ENCODE results near the gene DPP7.
"Not testable (repeated sequence)": the region's sequence is repeated elsewhere in the genome, so short reads cannot be mapped to it uniquely, and the experiment has no call there.

Gene DPP7

DNA sequence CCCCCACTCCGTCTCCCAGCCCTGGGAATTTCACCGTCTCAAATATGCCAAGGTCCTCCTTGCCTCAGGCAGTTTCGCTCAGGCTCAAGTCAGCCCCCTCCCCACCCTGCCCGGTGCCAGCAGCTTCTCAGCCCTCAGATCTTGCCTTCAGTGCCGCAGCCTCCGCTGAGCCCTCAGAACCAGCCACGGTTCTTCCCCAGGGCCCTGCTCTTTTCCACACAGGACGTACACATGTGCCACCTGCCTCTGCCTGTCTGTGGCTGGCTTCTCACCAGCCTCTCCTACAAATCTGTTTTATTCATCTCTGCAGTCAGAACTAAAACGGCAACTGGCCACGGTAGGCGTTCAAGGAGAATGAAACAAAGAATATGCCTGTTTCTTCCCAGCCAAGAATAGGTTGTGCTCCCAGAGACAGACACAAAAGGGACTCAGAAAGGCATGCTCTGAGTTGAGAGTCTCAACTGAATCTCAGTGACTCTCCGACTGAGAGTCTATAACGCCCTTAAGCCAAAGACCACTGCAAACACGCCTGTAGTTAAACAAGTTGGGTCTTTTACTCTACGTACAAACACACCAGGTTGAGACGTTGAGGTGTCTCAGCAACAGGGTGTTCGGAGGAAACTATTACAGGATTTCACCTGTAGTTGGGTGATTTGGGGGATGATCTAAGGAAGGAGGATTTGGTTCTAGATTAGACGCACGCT, 13.8 kb upstream of the DPP7 start:
- no peaks in the 10 kb centered on the region; the same call in 1 of the 2 replicates for H3K36me3 ChIP-seq
- TF ChIP-seq, protein P1, sequence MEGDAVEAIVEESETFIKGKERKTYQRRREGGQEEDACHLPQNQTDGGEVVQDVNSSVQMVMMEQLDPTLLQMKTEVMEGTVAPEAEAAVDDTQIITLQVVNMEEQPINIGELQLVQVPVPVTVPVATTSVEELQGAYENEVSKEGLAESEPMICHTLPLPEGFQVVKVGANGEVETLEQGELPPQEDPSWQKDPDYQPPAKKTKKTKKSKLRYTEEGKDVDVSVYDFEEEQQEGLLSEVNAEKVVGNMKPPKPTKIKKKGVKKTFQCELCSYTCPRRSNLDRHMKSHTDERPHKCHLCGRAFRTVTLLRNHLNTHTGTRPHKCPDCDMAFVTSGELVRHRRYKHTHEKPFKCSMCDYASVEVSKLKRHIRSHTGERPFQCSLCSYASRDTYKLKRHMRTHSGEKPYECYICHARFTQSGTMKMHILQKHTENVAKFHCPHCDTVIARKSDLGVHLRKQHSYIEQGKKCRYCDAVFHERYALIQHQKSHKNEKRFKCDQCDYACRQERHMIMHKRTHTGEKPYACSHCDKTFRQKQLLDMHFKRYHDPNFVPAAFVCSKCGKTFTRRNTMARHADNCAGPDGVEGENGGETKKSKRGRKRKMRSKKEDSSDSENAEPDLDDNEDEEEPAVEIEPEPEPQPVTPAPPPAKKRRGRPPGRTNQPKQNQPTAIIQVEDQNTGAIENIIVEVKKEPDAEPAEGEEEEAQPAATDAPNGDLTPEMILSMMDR (IDR thresholded peaks at IDR 0.05; ENCODE audit: low read depth, low read length), result no peak
- H3K27me3 ChIP-seq (ENCODE audit: insufficient read depth, low read depth, severe bottlenecking), result no peaks in the 10 kb centered on the region
- no peaks in the 10 kb centered on the region for H3K9me3 ChIP-seq (ENCODE audit: severe bottlenecking)
- no peak for DNase-seq
- H3K4me3 ChIP-seq (ENCODE audit: low read depth, low read length), result peak overlapping the region; percentile 90
- H3K27ac ChIP-seq, result peak overlapping the region; percentile 88

DNA sequence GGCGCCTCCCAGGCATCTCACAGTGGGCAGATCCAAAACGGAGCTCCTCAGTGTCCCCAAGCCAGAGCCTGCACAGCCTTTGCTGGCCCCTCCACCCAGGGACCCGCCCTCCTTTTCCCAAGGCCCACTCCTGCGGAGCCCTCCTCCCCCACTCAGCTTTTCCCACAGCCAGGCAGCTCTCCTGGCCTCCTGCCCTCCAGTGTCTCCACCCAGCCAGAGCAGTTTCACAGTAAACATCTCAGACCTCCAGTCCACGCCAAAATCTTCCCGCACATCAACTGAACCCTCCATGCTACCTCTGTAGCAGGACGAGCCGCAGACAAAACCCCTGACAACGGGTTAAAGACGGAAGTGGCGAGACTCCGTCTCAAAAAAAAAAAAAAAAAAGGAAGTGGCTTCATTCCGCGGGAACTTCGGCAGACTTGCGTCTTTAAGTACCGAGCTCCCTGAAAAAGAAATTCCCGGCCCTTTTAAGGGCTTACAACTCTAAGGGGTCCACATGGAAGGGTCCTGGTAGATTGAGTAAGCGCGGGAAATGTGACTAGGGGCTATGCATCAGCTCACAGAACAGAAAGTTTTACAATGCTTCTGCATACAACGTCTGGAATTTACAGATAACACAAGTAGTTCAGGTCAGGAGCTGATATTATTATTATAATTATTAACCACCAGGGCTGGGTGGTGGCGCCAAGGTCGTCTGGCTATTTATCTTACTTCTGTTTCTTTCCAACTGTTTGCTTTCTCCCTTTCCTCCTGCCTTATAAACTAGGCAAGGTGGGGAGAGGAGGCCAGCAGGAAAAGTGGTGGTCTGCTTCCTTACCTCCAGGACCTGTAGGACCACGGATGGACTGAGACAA, 13.0 kb upstream of the DPP7 start:
- H3K4me3 ChIP-seq (ENCODE audit: low read depth, low read length), result no peak overlapping the region
- no peaks in the 10 kb centered on the region for H3K27me3 ChIP-seq (ENCODE audit: insufficient read depth, low read depth, severe bottlenecking)
- H3K9me3 ChIP-seq (ENCODE audit: severe bottlenecking), result no peaks in the 10 kb centered on the region
- TF ChIP-seq, protein P1 (IDR thresholded peaks at IDR 0.05; ENCODE audit: low read depth, low read length), result no peak
- H3K27ac ChIP-seq, result no peak overlapping the region
- DNase-seq, result no peak
- no peaks in the 10 kb centered on the region; the same call in 1 of the 2 replicates for H3K36me3 ChIP-seq

DNA sequence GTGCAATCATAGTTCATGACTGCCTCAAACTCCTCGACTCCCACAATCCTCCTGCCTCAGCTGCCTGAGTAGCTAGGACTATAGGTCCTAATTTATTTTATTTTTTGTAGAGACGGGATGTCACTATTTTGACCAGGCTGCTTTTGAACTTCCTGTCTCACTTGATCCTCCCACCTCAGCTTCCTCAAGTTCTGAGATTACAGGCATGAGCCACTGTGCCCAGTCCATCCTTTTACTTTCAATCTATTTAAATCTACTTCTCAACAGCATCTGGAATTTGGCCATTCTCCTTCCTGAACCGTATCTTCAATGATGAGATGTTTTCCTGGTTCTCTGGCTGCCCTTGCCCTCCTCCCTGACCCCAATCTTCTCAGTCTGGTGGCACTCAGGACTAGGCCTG, 12.3 kb upstream of the DPP7 start:
- TF ChIP-seq, protein P1 (IDR thresholded peaks at IDR 0.05; ENCODE audit: low read depth, low read length), result no peak
- Histone ChIP-seq H3K36me3 (no peaks in the 10 kb centered on the region; the same call in 1 of the 2 replicates), H3K9me3 (ENCODE audit: severe bottlenecking) (no peaks in the 10 kb centered on the region), H3K4me3 (ENCODE audit: low read depth, low read length) (no peak overlapping the region), H3K27me3 (ENCODE audit: insufficient read depth, low read depth, severe bottlenecking) (no peaks in the 10 kb centered on the region), H3K27ac (no peak overlapping the region)
- DNase-seq, result no peak

DNA sequence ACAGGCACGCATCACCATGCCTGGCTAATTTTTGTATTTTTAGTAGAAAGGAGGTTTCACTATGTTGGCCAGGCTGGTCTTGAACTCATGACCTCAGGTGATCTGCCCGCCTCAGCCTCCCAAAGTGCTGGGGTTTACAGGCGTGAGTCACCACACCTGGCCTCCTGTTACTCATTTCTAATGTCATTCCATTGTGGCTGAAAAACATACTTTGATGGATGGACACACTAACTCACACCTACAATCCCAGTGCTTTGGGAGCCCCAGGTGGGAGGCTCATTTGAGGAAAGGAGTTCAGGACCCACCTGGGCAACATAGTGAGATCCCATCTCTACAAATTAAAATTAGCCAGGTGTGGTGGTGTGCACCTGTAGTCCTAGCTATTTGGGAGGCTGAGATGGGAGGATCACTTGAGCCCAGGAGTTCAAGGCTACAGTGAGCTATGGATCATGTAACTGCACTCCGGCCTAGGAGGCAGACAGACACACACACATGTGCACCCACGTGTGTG, 9.5 kb upstream of the DPP7 start:
- not testable (repeated sequence) for H3K36me3 ChIP-seq; H3K9me3 ChIP-seq (ENCODE audit: severe bottlenecking); DNase-seq; H3K4me3 ChIP-seq (ENCODE audit: low read depth, low read length); H3K27me3 ChIP-seq (ENCODE audit: insufficient read depth, low read depth, severe bottlenecking); H3K27ac ChIP-seq

DNA sequence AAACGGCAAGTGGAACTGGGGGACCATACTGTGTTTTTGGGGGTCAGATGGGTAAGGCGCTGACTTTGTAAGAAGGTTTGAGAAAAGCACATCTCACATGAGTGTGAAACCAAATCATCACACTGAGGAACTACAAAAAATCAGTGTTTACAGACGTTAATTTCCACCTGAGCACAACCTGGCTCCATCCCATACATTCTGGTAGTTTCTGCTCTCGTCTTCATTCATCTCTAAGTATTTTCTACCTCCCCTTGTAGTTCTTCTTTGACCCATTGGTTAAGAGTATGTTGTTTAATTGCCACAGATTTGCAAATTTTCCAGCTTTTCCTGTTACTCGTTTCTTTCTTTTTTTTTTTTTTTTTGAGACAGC, 8.9 kb upstream of the DPP7 start:
- Histone ChIP-seq H3K36me3 (no peaks in the 10 kb centered on the region; the same call in 1 of the 2 replicates), H3K27me3 (ENCODE audit: insufficient read depth, low read depth, severe bottlenecking) (no peaks in the 10 kb centered on the region), H3K4me3 (ENCODE audit: low read depth, low read length) (no peak overlapping the region), H3K27ac (no peak overlapping the region), H3K9me3 (ENCODE audit: severe bottlenecking) (no peaks in the 10 kb centered on the region)
- TF ChIP-seq, protein P1 (IDR thresholded peaks at IDR 0.05; ENCODE audit: low read depth, low read length), result no peak
- no peak for DNase-seq

DNA sequence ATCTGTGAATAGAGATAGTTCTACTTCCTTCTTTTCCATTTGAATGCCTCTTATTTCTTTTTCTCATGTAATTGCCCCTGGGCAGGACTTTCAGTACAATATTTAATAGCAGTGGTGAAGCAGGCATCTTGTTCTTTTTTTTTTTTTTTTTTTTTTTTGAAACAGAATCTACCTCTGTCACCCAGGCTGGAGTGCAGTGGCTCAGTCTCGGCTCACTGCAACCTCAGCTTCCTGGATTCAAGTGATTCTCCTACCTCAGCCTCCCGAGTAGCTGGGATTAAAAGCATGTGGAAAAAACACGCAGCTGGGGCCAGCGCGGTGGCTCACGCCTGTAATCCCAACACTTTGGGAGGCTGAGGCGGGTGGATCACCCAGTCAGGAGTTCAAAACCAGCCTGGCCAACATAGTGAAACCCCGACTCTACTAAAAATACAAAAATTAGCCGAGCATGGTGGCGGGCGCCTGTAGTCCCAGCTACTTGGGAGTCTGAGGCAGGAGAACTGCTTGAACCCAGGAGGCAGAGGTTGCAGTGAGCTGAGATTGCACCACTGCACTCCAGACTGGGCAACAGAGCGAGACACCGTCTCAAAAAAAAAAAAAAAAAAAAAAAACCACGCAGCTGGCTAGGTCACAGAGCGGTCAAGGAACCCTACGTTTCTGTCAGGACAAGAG, 8.4 kb upstream of the DPP7 start:
- not testable (repeated sequence) for H3K9me3 ChIP-seq (ENCODE audit: severe bottlenecking); H3K4me3 ChIP-seq (ENCODE audit: low read depth, low read length); DNase-seq; H3K36me3 ChIP-seq; H3K27me3 ChIP-seq (ENCODE audit: insufficient read depth, low read depth, severe bottlenecking)
- peak overlapping the region; percentile 36; the same call in 1 of the 2 replicates for H3K27ac ChIP-seq

DNA sequence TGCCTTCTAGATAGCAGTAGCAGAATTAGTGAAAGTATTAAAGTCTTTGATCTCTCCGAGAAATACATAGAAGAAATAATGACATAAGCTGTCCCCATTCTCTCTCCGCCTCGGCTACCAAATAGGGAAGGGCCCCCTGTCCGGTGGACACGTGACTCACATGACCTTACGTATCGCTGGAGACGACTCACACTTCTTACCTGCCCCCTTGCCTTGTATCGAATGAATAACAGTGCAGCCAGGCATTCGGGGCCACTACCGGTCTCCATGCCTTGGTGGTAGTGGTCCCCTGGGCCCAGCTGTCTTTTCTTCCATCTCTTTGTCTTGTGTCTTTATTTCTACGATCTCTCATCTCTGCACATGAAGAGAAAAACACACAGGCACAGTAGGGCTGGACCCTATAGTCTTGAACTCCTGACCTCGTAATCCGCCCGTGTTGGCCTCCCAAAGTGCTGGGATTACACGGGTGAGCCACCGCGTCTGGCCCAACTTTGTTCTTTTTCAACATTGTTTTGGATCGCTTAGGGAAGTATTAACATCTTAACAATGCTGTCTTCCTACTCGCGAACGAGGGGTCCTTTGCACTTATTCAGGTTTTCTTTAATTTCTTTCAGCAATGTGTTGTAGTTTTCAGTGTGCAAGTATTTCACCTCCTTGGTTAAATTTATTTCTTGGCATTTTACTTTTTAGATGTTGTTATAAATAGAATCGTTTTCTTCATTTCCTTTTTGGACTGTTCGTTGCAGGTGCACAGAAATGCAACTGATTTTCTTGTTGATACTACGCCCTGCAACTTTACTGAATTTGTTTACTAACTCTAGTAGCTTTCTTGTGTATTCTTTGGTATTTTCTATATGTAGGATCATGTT, 7.6 kb upstream of the DPP7 start:
- Histone ChIP-seq H3K4me3 (ENCODE audit: low read depth, low read length) (peak overlapping the region; percentile 33), H3K27ac (peak overlapping the region; percentile 30)
- H3K36me3 ChIP-seq; H3K9me3 ChIP-seq (ENCODE audit: severe bottlenecking); H3K27me3 ChIP-seq (ENCODE audit: insufficient read depth, low read depth, severe bottlenecking): not testable (repeated sequence)
- DNase-seq, result peak; percentile 39

DNA sequence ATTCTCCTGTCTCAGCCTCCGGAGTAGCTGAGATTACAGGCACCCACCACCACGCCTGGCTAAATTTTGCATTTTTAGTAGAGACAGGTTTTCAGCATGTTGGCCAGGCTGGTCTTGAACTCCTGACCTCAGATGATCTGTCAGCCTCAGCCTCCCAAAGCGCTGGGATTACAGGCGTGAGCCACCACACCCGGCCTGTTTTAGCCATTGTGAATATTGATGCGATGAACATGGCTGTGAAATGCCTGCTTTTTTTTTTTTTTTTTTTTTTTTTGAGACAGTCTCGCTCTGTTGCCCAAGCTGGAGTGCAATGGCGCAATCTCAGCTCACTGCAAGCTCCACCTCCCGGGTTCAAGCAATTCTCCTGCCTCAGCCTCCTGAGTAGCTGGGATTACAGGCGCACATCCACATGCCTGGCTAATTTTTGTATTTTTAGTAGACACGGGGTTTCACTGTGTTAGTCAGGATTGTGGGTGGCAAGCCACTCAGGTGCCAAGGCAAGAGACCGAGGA, 3.6 kb upstream of the DPP7 start:
- not testable (repeated sequence) for H3K4me3 ChIP-seq (ENCODE audit: low read depth, low read length); H3K36me3 ChIP-seq; H3K27me3 ChIP-seq (ENCODE audit: insufficient read depth, low read depth, severe bottlenecking); DNase-seq; H3K27ac ChIP-seq; H3K9me3 ChIP-seq (ENCODE audit: severe bottlenecking)
